Muscle layer of colon (tissue), 2 donors: ENCODE measurements around the gene RRAS2.
"Not testable (repeated sequence)": the region's sequence is repeated elsewhere in the genome, so short reads cannot be mapped to it uniquely, and the experiment has no call there.

Experiments
- H3K27ac ChIP-seq: one replicate; pipeline ENCODE4 v1.7.0; 2013; ENCODE audit warnings: low read depth, mild to moderate bottlenecking, low read length, moderate library complexity
- H3K27me3 ChIP-seq, 2 donors: one replicate each; pipeline ENCODE4 v1.7.0; 2013; ENCODE audit warnings: low read length in 2 of 2, mild to moderate bottlenecking in 2 of 2; ENCODE audit not compliant: insufficient read depth in 2 of 2, control insufficient read depth in 1 of 2
- H3K36me3 ChIP-seq: one replicate; pipeline ENCODE4 v1.7.0; 2013; ENCODE audit warnings: mild to moderate bottlenecking, low read length; ENCODE audit not compliant: insufficient read depth
- H3K4me1 ChIP-seq: one replicate; pipeline ENCODE4 v1.7.0; 2013; ENCODE audit warnings: mild to moderate bottlenecking, low read length; ENCODE audit not compliant: insufficient read depth
- H3K4me3 ChIP-seq, 2 donors: one replicate each; pipeline ENCODE4 v1.7.0; 2013; ENCODE audit warnings: low read length in 2 of 2, low read depth in 1 of 2, mild to moderate bottlenecking in 1 of 2, moderate library complexity in 1 of 2
- H3K9ac ChIP-seq: one replicate; pipeline ENCODE4 v1.7.0; 2013; ENCODE audit warnings: low read length
- H3K9me3 ChIP-seq: one replicate; pipeline ENCODE4 v1.7.0; 2013; ENCODE audit warnings: mild to moderate bottlenecking, low read length
- donor health status: abdominal sarcoma.
- donor health status: Adenocarcinoma of cecum.

RRAS2 gene

GRCh38 chr11:14358729-14359439, at the start of gene RRAS2:
TSS of gene RRAS2 (minus strand) at chr11:14359183. CDS start at chr11:14358870, 313 bp downstream.
- peak within 1 kb of the TSS; percentile 37 for H3K27ac ChIP-seq
- peak within 1 kb of the TSS; percentile 70 to 84 for H3K4me3 ChIP-seq
- no peaks in the 10 kb centered on the region for H3K27me3 ChIP-seq
- peaks cover 12% of the 10 kb centered on the region for H3K4me1 ChIP-seq
- H3K9ac ChIP-seq = peak within 1 kb of the TSS; percentile 60
- no peaks in the 10 kb centered on the region for H3K36me3 ChIP-seq
- no peaks in the 10 kb centered on the region for H3K9me3 ChIP-seq

- Histone ChIP-seq H3K4me1 (no peaks in the 10 kb centered on the region), H3K4me3 (no peak overlapping the region), H3K27me3 (no peaks in the 10 kb centered on the region), H3K9ac (no peak overlapping the region), H3K9me3 (no peaks in the 10 kb centered on the region), H3K27ac (no peak overlapping the region), H3K36me3 (no peaks in the 10 kb centered on the region)
Observed at GRCh38 chr11:14408612-14409011, 49.6 kb upstream of the RRAS2 start.

- not testable (repeated sequence) for H3K27me3 ChIP-seq, H3K4me3 ChIP-seq, H3K27ac ChIP-seq, H3K9ac ChIP-seq, H3K9me3 ChIP-seq, H3K4me1 ChIP-seq, H3K36me3 ChIP-seq
Observed at GRCh38 chr11:14406116-14406515, 47.1 kb upstream of the RRAS2 start.

- not testable (repeated sequence) for H3K9me3 ChIP-seq, H3K4me1 ChIP-seq, H3K4me3 ChIP-seq, H3K9ac ChIP-seq, H3K36me3 ChIP-seq, H3K27me3 ChIP-seq, H3K27ac ChIP-seq
Observed at GRCh38 chr11:14403528-14403927, 44.5 kb upstream of the RRAS2 start.

GRCh38 chr11:14399087-14399486, 40.1 kb upstream of the RRAS2 start:
- no peaks in the 10 kb centered on the region for H3K27me3 ChIP-seq
- H3K36me3 ChIP-seq = no peaks in the 10 kb centered on the region
- no peaks in the 10 kb centered on the region for H3K4me1 ChIP-seq
- H3K27ac ChIP-seq = no peak overlapping the region
- H3K4me3 ChIP-seq = no peak overlapping the region
- no peak overlapping the region for H3K9ac ChIP-seq
- H3K9me3 ChIP-seq = no peaks in the 10 kb centered on the region

GRCh38 chr11:14396273-14396672, 37.3 kb upstream of the RRAS2 start:
- Histone ChIP-seq H3K4me3 (no peak overlapping the region), H3K36me3 (no peaks in the 10 kb centered on the region), H3K9ac (no peak overlapping the region), H3K27me3 (no peaks in the 10 kb centered on the region), H3K4me1 (no peaks in the 10 kb centered on the region), H3K27ac (no peak overlapping the region), H3K9me3 (no peaks in the 10 kb centered on the region)

GRCh38 chr11:14393889-14394288, 34.9 kb upstream of the RRAS2 start:
- H3K27me3 ChIP-seq = no peaks in the 10 kb centered on the region
- H3K4me1 ChIP-seq = no peaks in the 10 kb centered on the region
- H3K36me3 ChIP-seq = no peaks in the 10 kb centered on the region
- no peak overlapping the region for H3K4me3 ChIP-seq
- H3K27ac ChIP-seq = no peak overlapping the region
- no peaks in the 10 kb centered on the region for H3K9me3 ChIP-seq
- H3K9ac ChIP-seq = no peak overlapping the region

- H3K27me3 ChIP-seq = no peaks in the 10 kb centered on the region
- no peaks in the 10 kb centered on the region for H3K4me1 ChIP-seq
Observed at GRCh38 chr11:14393129-14393528, 34.1 kb upstream of the RRAS2 start.

GRCh38 chr11:14390669-14391068, 31.7 kb upstream of the RRAS2 start:
- no peak overlapping the region for H3K27ac ChIP-seq
- no peaks in the 10 kb centered on the region for H3K4me1 ChIP-seq
- H3K36me3 ChIP-seq = no peaks in the 10 kb centered on the region
- H3K27me3 ChIP-seq = no peaks in the 10 kb centered on the region
- no peak overlapping the region for H3K4me3 ChIP-seq
- H3K9ac ChIP-seq = no peak overlapping the region
- no peaks in the 10 kb centered on the region for H3K9me3 ChIP-seq

More at GRCh38 chr11:14393129-14393528, 34.1 kb upstream of the RRAS2 start:
- no peaks in the 10 kb centered on the region for H3K9me3 ChIP-seq
- H3K4me3 ChIP-seq = no peak overlapping the region
- no peak overlapping the region for H3K27ac ChIP-seq
- no peak overlapping the region for H3K9ac ChIP-seq
- H3K36me3 ChIP-seq = no peaks in the 10 kb centered on the region

- Histone ChIP-seq H3K4me3 (no peak overlapping the region), H3K9ac (no peak overlapping the region), H3K27me3 (no peaks in the 10 kb centered on the region), H3K27ac (no peak overlapping the region), H3K4me1 (no peaks in the 10 kb centered on the region), H3K9me3 (no peaks in the 10 kb centered on the region), H3K36me3 (no peaks in the 10 kb centered on the region)
Observed at GRCh38 chr11:14388352-14388751, 29.4 kb upstream of the RRAS2 start.

- Histone ChIP-seq H3K4me3 (no peak overlapping the region), H3K27ac (no peak overlapping the region), H3K27me3 (no peaks in the 10 kb centered on the region), H3K9me3 (no peaks in the 10 kb centered on the region), H3K4me1 (peaks cover under 1% of the 10 kb centered on the region), H3K9ac (no peak overlapping the region), H3K36me3 (no peaks in the 10 kb centered on the region)
Observed at GRCh38 chr11:14386895-14387480, 28.0 kb upstream of the RRAS2 start.

- Histone ChIP-seq H3K27me3 (no peaks in the 10 kb centered on the region), H3K9ac (no peak overlapping the region), H3K27ac (no peak overlapping the region), H3K9me3 (no peaks in the 10 kb centered on the region), H3K36me3 (no peaks in the 10 kb centered on the region), H3K4me1 (peaks cover 7% of the 10 kb centered on the region), H3K4me3 (no peak overlapping the region)
Observed at GRCh38 chr11:14386081-14386480, 27.1 kb upstream of the RRAS2 start.
